Uterus (tissue), 2 donors: ENCODE measurements around the gene AMBRA1.

ENCODE experiments used
- POLR2A ChIP-seq, 2 donors: fragments of 450-650 bp; IDR thresholded peaks; one replicate each; pipeline ENCODE4 v1.6.1; 2016; ENCODE audit warnings: antibody characterized with exemption in 2 of 2, mild to moderate bottlenecking in 1 of 2, moderate library complexity in 1 of 2
- TF ChIP-seq, protein P1 (sequence below), 4 experiments: fragments of 200-600 bp in 2 of 4; fragments of 450-650 bp in 2 of 4; sonication (generic) in 2 of 4; IDR thresholded peaks; one replicate each; pipeline ENCODE4 v1.5.1; 2016 to 2019; ENCODE audit warnings: antibody characterized with exemption in 4 of 4, mild to moderate bottlenecking in 2 of 4, moderate library complexity in 1 of 4

DNA sequence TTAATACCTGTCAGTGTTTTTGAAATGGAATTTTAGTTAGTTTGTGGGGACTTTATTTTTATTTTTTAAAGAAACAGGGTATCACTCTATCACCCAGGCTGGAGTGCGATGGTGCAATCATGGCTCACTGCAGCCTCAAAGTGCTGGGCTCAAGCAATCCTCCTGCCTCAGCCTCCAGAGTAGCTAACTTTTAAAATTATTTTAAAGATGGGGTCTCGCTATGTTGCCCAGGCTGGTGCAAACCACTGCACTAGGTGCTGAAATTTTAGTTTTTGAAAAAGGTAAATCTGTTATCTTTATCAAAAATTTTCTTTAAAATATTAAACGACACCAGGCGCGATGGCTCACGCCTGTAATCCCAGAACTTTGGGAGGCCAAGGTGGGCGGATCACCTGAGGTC, 42.6 kb downstream of the AMBRA1 start:
- TF ChIP-seq, protein P1, sequence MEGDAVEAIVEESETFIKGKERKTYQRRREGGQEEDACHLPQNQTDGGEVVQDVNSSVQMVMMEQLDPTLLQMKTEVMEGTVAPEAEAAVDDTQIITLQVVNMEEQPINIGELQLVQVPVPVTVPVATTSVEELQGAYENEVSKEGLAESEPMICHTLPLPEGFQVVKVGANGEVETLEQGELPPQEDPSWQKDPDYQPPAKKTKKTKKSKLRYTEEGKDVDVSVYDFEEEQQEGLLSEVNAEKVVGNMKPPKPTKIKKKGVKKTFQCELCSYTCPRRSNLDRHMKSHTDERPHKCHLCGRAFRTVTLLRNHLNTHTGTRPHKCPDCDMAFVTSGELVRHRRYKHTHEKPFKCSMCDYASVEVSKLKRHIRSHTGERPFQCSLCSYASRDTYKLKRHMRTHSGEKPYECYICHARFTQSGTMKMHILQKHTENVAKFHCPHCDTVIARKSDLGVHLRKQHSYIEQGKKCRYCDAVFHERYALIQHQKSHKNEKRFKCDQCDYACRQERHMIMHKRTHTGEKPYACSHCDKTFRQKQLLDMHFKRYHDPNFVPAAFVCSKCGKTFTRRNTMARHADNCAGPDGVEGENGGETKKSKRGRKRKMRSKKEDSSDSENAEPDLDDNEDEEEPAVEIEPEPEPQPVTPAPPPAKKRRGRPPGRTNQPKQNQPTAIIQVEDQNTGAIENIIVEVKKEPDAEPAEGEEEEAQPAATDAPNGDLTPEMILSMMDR (IDR thresholded peaks at IDR 0.05) = no peak
- TF ChIP-seq POLR2A (IDR thresholded peaks at IDR 0.05) = no peak
